Measurements from ENCODE around the gene CHST7. TPM values are rescaled to one million over a fixed set of nuclear protein-coding genes. Genes with fewer than 3 reads are reported as not detected.

Gene CHST7
- total RNA-seq, 2 experiments from 2014 or later = 2.5 to 2.8 TPM

DNA sequence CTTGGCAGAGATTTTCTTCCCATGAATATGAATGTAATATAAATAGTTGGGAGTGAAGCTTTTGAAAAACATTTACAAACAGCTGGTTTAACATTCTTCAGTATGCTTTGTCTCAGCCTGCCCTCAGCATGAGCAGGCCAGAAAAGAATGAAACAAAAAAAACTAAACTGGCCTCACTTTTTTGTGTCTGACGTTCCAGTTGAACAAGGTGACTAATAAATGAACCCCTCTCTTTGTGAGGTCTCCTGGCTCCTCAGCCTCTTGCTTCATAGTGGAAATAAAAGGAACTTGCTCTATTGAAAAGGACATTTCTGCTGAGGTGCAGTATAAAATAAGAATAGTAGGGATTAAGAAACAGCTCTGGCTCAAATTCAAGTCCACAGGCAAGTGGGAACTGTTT is 9.4 kb downstream of the CHST7 start:
- DNase-seq (no peak), ATAC-seq (no peak)
- intact Hi-C loops (cut with micrococcal nuclease) = no loop called here
- Mint-ChIP-seq H3K4me1 (ENCODE audit: low read depth) (peaks cover 14% of the 10 kb centered on the region), H3K27ac (no peak overlapping the region), H3K27me3 (no peaks in the 10 kb centered on the region), H3K4me3 (no peak overlapping the region), H3K36me3 (ENCODE audit: low read depth) (no peaks in the 10 kb centered on the region), H3K9me3 (no peaks in the 10 kb centered on the region)
- CTCF ChIA-PET = no interaction called here
- TF ChIP-seq, protein P1, sequence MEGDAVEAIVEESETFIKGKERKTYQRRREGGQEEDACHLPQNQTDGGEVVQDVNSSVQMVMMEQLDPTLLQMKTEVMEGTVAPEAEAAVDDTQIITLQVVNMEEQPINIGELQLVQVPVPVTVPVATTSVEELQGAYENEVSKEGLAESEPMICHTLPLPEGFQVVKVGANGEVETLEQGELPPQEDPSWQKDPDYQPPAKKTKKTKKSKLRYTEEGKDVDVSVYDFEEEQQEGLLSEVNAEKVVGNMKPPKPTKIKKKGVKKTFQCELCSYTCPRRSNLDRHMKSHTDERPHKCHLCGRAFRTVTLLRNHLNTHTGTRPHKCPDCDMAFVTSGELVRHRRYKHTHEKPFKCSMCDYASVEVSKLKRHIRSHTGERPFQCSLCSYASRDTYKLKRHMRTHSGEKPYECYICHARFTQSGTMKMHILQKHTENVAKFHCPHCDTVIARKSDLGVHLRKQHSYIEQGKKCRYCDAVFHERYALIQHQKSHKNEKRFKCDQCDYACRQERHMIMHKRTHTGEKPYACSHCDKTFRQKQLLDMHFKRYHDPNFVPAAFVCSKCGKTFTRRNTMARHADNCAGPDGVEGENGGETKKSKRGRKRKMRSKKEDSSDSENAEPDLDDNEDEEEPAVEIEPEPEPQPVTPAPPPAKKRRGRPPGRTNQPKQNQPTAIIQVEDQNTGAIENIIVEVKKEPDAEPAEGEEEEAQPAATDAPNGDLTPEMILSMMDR (IDR thresholded peaks at IDR 0.05) = no peak
- POLR2A ChIA-PET = no interaction called here

DNA sequence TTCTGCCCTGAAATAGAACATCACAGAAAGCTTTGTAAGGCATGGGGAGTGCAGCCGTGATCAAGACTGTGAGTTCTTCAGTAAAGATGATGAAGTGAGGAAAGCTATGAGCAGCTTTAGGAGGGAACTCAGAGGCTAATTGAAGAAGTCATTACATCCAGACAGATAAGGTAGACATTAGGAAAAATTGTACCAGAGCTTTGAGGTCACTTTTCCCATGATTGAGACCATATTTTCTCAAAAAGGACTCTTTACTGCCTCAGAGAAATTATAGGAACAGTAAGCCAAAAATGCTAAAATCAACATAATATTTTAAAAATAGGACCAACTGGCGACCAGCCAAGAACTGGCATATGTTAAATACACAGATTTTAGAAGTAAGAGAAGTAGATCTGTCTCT is 11.2 kb downstream of the CHST7 start:
- no peak overlapping the region for H3K4me3 Mint-ChIP-seq
- H3K27ac Mint-ChIP-seq = no peak overlapping the region
- ChIA-PET POLR2A (no interaction called here), CTCF (no interaction called here)
- TF ChIP-seq, protein P1 (IDR thresholded peaks at IDR 0.05) = no peak
- H3K4me1 Mint-ChIP-seq (ENCODE audit: low read depth) = peaks cover 17% of the 10 kb centered on the region
- no peak for DNase-seq
- intact Hi-C loops (cut with micrococcal nuclease) = no loop called here
- no peaks in the 10 kb centered on the region for H3K36me3 Mint-ChIP-seq (ENCODE audit: low read depth)
- no peak for ATAC-seq
- H3K27me3 Mint-ChIP-seq = no peaks in the 10 kb centered on the region
- no peaks in the 10 kb centered on the region for H3K9me3 Mint-ChIP-seq

DNA sequence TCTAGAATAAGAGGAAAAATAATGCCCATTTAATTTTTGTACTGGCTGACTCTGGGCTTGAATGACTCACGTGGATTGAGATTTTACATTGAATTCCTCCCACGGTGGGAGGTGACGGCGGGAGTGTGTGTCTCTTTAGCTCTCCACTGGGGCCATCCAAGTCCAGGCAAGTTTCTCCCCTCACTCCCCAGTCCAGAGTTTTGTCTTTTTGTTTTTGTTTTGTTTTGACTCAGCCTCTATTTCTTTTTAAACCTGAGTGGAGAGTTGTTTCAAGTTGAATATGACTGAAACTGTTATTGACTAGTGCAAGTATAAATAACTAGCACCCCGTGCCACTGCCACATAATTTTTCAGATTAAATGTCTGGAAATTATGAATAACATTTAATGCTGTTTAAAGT is 13.6 kb downstream of the CHST7 start:
- peaks cover 2% of the 10 kb centered on the region for H3K36me3 Mint-ChIP-seq (ENCODE audit: low read depth)
- peak overlapping the region; percentile 38 for H3K27ac Mint-ChIP-seq
- ChIA-PET POLR2A (interaction anchor here (0.6 to 1.2 kb wide), 4 partner anchors 8 to 1241 kb away, joined by 3 to 4 read pairs (median 3); no protein-coding TSS in a partner anchor), CTCF (interaction anchor here (1.0 to 1.5 kb wide), 3 partner anchors 13 to 51 kb away, joined by 3 to 4 read pairs (median 3); no protein-coding TSS in a partner anchor)
- intact Hi-C loops (cut with micrococcal nuclease) = no loop called here
- peak; percentile 58 for ATAC-seq
- TF ChIP-seq, protein P1 (IDR thresholded peaks at IDR 0.05) = no peak
- H3K27me3 Mint-ChIP-seq = no peaks in the 10 kb centered on the region
- peak; percentile 31 for DNase-seq
- H3K4me1 Mint-ChIP-seq (ENCODE audit: low read depth) = peaks cover 17% of the 10 kb centered on the region
- no peaks in the 10 kb centered on the region for H3K9me3 Mint-ChIP-seq
- H3K4me3 Mint-ChIP-seq = no peak overlapping the region

DNA sequence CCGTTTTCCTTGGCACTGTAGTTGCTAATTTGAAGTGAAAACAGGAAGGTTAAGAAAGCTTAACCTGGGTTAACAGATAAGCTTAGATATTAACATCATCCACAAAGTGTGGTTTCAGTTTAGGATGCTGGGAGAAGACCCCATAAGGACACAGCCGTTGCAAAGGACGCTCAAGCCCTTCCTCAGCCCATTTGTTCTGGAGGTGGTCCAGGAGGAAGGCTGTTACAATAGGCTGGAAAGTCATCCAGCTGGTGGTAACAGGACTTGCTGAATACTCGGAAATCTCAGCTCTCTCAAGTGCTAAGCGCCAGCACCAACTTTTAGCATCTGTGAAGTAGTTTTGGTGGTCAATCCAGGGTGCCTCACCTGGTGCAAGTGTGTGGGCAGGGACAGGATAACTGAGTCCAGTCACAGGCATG is 14.2 kb downstream of the CHST7 start:
- DNase-seq (no peak), ATAC-seq (no peak)
- intact Hi-C loops (cut with micrococcal nuclease) = no loop called here
- ChIA-PET CTCF (interaction anchor here (0.8 to 1.5 kb wide), 3 partner anchors 14 to 50 kb away, joined by 3 to 4 read pairs (median 3); no protein-coding TSS in a partner anchor), POLR2A (interaction anchor here (0.7 to 1.2 kb wide), 3 partner anchors 9 to 240 kb away, joined by 3 to 4 read pairs (median 3); no protein-coding TSS in a partner anchor)
- peaks cover 17% of the 10 kb centered on the region for H3K4me1 Mint-ChIP-seq (ENCODE audit: low read depth)
- H3K27me3 Mint-ChIP-seq = no peaks in the 10 kb centered on the region
- peaks cover 2% of the 10 kb centered on the region for H3K36me3 Mint-ChIP-seq (ENCODE audit: low read depth)
- no peaks in the 10 kb centered on the region for H3K9me3 Mint-ChIP-seq
- H3K27ac Mint-ChIP-seq = peak overlapping the region; percentile 71
- TF ChIP-seq, protein P1 (IDR thresholded peaks at IDR 0.05) = no peak
- peak overlapping the region; percentile 36 for H3K4me3 Mint-ChIP-seq

DNA sequence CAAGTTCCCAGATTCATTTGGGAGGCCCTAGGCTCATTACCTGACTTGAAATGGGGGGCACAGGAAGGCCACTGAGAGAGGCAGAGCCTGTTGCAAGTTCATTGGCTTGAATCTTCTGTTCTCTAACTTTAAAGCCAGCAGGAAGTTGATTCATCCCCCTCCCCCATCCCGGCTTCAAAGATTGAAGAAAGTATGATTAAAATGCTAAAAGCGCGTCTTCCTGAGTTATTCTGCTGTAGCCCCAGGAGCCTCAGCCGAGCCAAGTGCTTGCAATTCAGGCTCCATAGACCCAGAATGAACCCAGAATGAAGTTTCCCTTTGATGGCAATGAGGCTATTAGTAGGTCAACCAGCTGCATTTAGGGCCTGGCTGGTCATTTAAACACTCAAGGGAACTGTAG is 14.7 kb downstream of the CHST7 start:
- ATAC-seq = peak; percentile 66
- peak; percentile 66 for DNase-seq
- peaks cover 17% of the 10 kb centered on the region for H3K4me1 Mint-ChIP-seq (ENCODE audit: low read depth)
- CTCF ChIA-PET = interaction anchor here (0.8 to 1.5 kb wide), 4 partner anchors 11 to 50 kb away, joined by 3 to 4 read pairs (median 3); no protein-coding TSS in a partner anchor
- peak overlapping the region; percentile 36 for H3K4me3 Mint-ChIP-seq
- intact Hi-C loops (cut with micrococcal nuclease) = no loop called here
- no peaks in the 10 kb centered on the region for H3K27me3 Mint-ChIP-seq
- no peaks in the 10 kb centered on the region for H3K9me3 Mint-ChIP-seq
- POLR2A ChIA-PET = interaction anchor here (0.6 to 1.2 kb wide), 3 partner anchors 9 to 540 kb away, joined by 3 to 4 read pairs (median 3); no protein-coding TSS in a partner anchor
- TF ChIP-seq, protein P1 (IDR thresholded peaks at IDR 0.05) = no peak
- peaks cover 2% of the 10 kb centered on the region for H3K36me3 Mint-ChIP-seq (ENCODE audit: low read depth)
- peak overlapping the region; percentile 71 for H3K27ac Mint-ChIP-seq

All from activated CD8-positive, alpha-beta T cell treated with anti-CD3 and anti-CD28 coated beads for 36 hours (primary cell).